ENCODE data around the gene ZNRF2.

GRCh38 chr7:30379741-30380140 is 95.3 kb downstream of the ZNRF2 start:
- TF ChIP-seq CTCF (IDR thresholded peaks at IDR 0.05) (no peak), POLR2A (IDR thresholded peaks at IDR 0.05) (no peak)
